ENCODE measurements around the gene SPTBN1.
A peak's percentile ranks its signal among the peaks of the same experiment; 100 is the strongest.

The SPTBN1 gene

DNA sequence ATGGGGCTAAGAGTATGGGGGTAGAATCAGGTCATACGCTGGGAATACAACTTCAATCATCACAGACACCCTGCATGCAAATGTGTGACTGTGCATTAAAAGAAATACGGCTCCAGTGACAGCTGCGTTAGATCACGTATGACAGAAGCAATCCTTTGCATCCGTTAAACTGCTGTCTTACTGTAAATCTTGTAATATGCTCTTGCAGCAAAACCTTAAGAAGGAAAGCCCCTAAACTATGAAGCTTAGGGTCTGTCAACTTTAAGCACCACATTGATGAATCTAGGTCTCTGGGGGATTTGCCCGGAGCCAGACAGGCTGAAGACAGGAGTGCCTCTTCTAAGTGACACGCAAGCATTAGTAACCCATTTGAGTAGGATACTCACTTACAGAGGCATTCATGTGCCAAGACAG lies 182.7 kb downstream of the SPTBN1 start:
- Histone ChIP-seq H3K36me3 (ENCODE audit: control insufficient read depth, insufficient read depth, low read length, severe bottlenecking) (peaks cover 74% of the 10 kb centered on the region), H3K4me1 (ENCODE audit: control insufficient read depth, insufficient read depth, low read length) (peaks cover 43% of the 10 kb centered on the region), H3K4me3 (ENCODE audit: low read length) (no peak overlapping the region), H3K9ac (ENCODE audit: low read length) (no peak overlapping the region), H3K27me3 (replicated peaks; ENCODE audit: control insufficient read depth, insufficient read depth, low read length) (no peaks in the 10 kb centered on the region), H3K9me3 (ENCODE audit: control insufficient read depth, low read length) (no peaks in the 10 kb centered on the region)
- DNase-seq (ENCODE audit: low read depth) = no peak

DNA sequence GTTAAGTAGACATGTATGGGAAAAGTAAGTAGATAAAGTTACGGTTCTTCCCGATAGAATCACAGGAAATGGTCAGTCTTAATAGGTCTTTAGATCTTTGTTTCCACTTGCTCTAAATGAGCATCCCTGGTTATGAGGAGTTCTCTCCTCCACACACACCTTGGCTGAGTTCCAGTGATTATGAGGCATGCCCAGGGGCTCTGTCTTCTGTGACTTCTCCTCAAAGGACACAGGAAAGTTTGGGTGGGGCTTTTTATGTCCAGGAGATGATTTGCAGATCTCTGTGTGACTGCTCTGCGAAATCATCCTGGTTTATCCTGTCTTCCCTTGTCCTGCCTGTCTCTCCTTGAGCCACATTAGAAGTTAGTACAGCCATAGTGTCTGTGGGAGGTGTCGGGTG lies 183.5 kb downstream of the SPTBN1 start:
- peaks cover 76% of the 10 kb centered on the region for H3K36me3 ChIP-seq (ENCODE audit: control insufficient read depth, insufficient read depth, low read length, severe bottlenecking)
- H3K4me1 ChIP-seq (ENCODE audit: control insufficient read depth, insufficient read depth, low read length) = peaks cover 35% of the 10 kb centered on the region
- no peaks in the 10 kb centered on the region for H3K9me3 ChIP-seq (ENCODE audit: control insufficient read depth, low read length)
- no peaks in the 10 kb centered on the region for H3K27me3 ChIP-seq (replicated peaks; ENCODE audit: control insufficient read depth, insufficient read depth, low read length)
- H3K4me3 ChIP-seq (ENCODE audit: low read length) = no peak overlapping the region
- H3K9ac ChIP-seq (ENCODE audit: low read length) = no peak overlapping the region
- peak; percentile 13 for DNase-seq (ENCODE audit: low read depth)

DNA sequence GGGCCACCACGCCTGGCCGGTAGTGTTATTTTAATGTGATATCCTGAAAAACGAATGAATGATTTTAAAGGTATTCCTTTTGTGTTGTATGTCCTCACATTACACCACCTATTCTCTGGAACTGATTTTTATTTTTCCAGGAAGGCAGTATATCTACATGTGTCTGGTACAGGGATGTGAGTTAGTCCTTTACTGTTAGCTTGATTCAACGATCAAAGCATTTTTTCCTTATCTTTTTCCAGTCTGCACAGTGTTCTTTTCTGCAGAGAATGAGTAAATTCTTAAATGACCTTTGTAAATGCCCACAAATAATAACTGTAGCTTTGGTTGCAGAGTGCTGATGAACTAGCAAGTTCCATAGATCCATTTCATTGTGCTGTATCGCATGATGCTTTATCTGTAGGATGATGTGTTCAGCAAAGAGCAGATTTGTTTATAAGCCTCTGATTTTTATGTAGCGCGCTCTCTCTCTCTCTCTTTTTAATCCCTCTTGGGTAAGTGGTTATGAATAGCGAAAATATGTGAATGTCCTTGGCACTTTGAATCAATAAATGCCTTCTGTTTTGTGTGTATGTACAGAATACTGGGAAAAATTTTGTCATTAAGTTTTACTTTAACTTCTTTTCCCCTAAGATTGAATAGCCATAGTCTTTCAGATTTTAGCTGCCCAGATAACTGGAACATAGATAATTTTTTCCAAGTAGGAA lies 184.9 kb downstream of the SPTBN1 start:
- peaks cover 21% of the 10 kb centered on the region for H3K4me1 ChIP-seq (ENCODE audit: control insufficient read depth, insufficient read depth, low read length)
- DNase-seq (ENCODE audit: low read depth) = no peak
- peaks cover 85% of the 10 kb centered on the region for H3K36me3 ChIP-seq (ENCODE audit: control insufficient read depth, insufficient read depth, low read length, severe bottlenecking)
- H3K9ac ChIP-seq (ENCODE audit: low read length) = no peak overlapping the region
- no peak overlapping the region for H3K4me3 ChIP-seq (ENCODE audit: low read length)
- no peaks in the 10 kb centered on the region for H3K9me3 ChIP-seq (ENCODE audit: control insufficient read depth, low read length)
- no peaks in the 10 kb centered on the region for H3K27me3 ChIP-seq (replicated peaks; ENCODE audit: control insufficient read depth, insufficient read depth, low read length)

DNA sequence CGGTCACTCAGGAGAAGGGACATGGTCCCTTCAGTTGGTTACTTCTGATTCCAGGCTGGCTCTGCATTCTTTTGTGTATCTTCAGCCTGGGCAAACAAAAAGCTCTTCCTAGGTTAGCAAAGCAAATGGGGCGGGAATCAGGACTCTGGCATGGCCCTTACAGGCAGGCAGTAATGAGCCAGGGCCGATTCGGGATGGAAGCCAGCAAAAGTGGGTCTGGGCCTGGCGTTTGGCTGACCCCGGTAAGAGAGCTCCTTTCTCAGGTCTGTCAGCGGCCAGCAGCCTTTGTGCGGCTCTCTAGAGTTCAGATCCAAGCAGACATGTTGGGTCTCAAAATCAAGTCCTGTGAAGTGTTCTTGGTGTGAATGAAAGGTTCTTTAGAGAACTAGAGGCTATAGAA lies 185.9 kb downstream of the SPTBN1 start:
- DNase-seq (ENCODE audit: low read depth) = no peak
- H3K27me3 ChIP-seq (replicated peaks; ENCODE audit: control insufficient read depth, insufficient read depth, low read length) = no peaks in the 10 kb centered on the region
- H3K9me3 ChIP-seq (ENCODE audit: control insufficient read depth, low read length) = no peaks in the 10 kb centered on the region
- H3K4me1 ChIP-seq (ENCODE audit: control insufficient read depth, insufficient read depth, low read length) = peaks cover 11% of the 10 kb centered on the region
- H3K9ac ChIP-seq (ENCODE audit: low read length) = no peak overlapping the region
- no peak overlapping the region for H3K4me3 ChIP-seq (ENCODE audit: low read length)
- peaks cover 90% of the 10 kb centered on the region for H3K36me3 ChIP-seq (ENCODE audit: control insufficient read depth, insufficient read depth, low read length, severe bottlenecking)

DNA sequence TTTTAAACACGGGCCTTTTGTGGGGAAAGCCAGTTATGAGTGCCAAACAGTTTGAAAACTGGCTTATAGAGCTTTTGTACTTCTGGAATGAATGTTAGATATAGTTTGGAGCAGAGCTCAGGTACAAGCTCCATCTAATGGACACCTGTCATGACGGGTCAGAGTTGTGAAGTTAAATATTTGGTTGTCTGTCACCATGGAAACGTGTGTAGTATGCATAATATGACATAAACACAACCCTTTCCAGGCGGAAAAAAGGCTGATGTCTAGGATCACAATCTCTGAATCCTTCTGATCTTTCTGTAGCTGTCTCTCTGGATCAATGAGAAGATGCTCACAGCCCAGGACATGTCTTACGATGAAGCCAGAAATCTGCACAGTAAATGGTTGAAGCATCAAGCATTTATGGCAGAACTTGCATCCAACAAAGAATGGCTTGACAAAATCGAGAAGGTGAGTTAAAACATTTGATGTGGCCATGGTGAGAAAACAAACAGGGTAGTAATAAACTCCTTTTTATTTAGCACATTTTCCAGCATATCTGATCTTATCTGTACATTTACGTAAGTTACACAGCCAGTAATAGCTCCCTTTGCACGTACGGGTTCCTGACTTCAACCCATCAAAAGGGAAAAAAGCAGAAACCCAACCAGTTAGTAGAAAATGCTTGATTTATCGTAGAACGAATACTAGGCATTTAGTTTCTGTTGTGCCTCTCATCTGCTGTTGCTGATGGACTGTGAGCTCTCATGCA lies 186.7 kb downstream of the SPTBN1 start:
- no peak for DNase-seq (ENCODE audit: low read depth)
- Histone ChIP-seq H3K4me1 (ENCODE audit: control insufficient read depth, insufficient read depth, low read length) (peaks cover 11% of the 10 kb centered on the region), H3K36me3 (ENCODE audit: control insufficient read depth, insufficient read depth, low read length, severe bottlenecking) (peaks cover 90% of the 10 kb centered on the region), H3K9ac (ENCODE audit: low read length) (no peak overlapping the region), H3K27me3 (replicated peaks; ENCODE audit: control insufficient read depth, insufficient read depth, low read length) (no peaks in the 10 kb centered on the region), H3K4me3 (ENCODE audit: low read length) (no peak overlapping the region), H3K9me3 (ENCODE audit: control insufficient read depth, low read length) (no peaks in the 10 kb centered on the region)

DNA sequence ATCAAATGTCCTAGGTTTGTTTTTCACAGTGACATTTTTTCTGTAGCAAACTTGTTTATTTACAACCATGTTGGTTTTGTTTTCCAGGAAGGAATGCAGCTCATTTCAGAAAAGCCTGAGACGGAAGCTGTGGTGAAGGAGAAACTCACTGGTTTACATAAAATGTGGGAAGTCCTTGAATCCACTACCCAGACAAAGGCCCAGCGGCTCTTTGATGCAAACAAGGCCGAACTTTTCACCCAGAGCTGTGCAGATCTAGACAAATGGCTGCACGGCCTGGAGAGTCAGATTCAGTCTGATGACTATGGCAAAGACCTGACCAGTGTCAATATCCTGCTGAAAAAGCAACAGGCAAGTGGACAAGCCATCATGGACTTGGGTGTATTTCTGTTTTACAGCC lies 188.1 kb downstream of the SPTBN1 start:
- no peak overlapping the region for H3K4me3 ChIP-seq (ENCODE audit: low read length)
- H3K4me1 ChIP-seq (ENCODE audit: control insufficient read depth, insufficient read depth, low read length) = peaks cover 11% of the 10 kb centered on the region
- peaks cover 90% of the 10 kb centered on the region for H3K36me3 ChIP-seq (ENCODE audit: control insufficient read depth, insufficient read depth, low read length, severe bottlenecking)
- H3K9ac ChIP-seq (ENCODE audit: low read length) = no peak overlapping the region
- no peaks in the 10 kb centered on the region for H3K27me3 ChIP-seq (replicated peaks; ENCODE audit: control insufficient read depth, insufficient read depth, low read length)
- H3K9me3 ChIP-seq (ENCODE audit: control insufficient read depth, low read length) = no peaks in the 10 kb centered on the region
- DNase-seq (ENCODE audit: low read depth) = no peak

DNA sequence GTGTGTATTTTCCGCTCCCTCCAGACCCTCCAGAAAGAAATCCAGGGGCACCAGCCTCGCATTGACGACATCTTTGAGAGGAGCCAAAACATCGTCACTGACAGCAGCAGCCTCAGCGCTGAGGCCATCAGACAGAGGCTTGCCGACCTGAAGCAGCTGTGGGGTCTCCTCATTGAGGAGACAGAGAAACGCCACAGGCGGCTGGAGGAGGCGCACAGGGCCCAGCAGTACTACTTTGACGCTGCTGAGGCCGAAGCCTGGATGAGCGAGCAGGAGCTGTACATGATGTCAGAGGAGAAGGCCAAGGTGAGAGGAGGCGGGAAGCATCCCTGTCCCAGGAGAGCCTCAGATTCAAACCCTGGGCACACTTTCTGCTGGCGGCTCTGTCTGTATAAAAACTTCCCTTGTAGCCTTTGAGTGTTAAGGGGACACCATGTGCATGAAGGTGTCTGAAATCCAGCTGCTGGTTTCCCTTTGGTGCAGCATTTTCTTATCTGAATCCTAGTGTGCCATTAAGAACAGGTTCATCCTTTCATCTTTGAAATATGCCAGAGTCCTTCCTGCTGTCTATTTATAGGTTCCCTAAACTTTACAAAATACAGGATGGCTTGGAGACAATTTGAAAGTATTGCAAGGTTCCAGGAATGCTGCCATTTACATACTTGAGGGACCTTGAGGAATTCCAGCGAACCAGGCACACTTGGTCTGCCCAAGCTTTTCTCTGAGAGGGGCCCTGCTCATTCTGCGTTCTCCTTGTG lies 190.2 kb downstream of the SPTBN1 start:
- no peak overlapping the region for H3K4me3 ChIP-seq (ENCODE audit: low read length)
- H3K36me3 ChIP-seq (ENCODE audit: control insufficient read depth, insufficient read depth, low read length, severe bottlenecking) = peaks cover 92% of the 10 kb centered on the region
- no peaks in the 10 kb centered on the region for H3K9me3 ChIP-seq (ENCODE audit: control insufficient read depth, low read length)
- no peak for DNase-seq (ENCODE audit: low read depth)
- H3K27me3 ChIP-seq (replicated peaks; ENCODE audit: control insufficient read depth, insufficient read depth, low read length) = no peaks in the 10 kb centered on the region
- peaks cover 4% of the 10 kb centered on the region for H3K4me1 ChIP-seq (ENCODE audit: control insufficient read depth, insufficient read depth, low read length)
- no peak overlapping the region for H3K9ac ChIP-seq (ENCODE audit: low read length)

DNA sequence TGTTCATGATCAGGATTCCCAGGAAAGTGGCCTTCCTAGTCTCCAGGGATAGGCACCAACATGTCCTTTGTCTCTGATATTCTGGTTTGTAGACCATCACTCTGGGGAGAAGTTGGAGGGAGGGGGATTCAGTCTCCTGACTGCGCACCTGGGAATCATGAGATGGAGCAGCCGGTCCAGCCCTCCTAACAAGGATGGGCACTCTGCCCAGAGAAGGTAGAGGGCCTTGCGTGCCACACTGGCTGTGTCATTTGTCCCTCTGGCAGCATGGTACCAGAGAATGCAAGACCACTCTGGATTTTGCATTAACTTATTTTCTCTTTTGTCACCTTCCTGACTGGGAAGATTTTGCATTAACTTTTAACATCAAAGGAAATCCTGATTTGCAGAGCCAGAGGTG lies 192.1 kb downstream of the SPTBN1 start:
- no peaks in the 10 kb centered on the region for H3K4me1 ChIP-seq (ENCODE audit: control insufficient read depth, insufficient read depth, low read length)
- H3K36me3 ChIP-seq (ENCODE audit: control insufficient read depth, insufficient read depth, low read length, severe bottlenecking) = peaks cover 100% of the 10 kb centered on the region
- H3K27me3 ChIP-seq (replicated peaks; ENCODE audit: control insufficient read depth, insufficient read depth, low read length) = no peaks in the 10 kb centered on the region
- no peak overlapping the region for H3K9ac ChIP-seq (ENCODE audit: low read length)
- DNase-seq (ENCODE audit: low read depth) = no peak
- no peaks in the 10 kb centered on the region for H3K9me3 ChIP-seq (ENCODE audit: control insufficient read depth, low read length)
- H3K4me3 ChIP-seq (ENCODE audit: low read length) = no peak overlapping the region

DNA sequence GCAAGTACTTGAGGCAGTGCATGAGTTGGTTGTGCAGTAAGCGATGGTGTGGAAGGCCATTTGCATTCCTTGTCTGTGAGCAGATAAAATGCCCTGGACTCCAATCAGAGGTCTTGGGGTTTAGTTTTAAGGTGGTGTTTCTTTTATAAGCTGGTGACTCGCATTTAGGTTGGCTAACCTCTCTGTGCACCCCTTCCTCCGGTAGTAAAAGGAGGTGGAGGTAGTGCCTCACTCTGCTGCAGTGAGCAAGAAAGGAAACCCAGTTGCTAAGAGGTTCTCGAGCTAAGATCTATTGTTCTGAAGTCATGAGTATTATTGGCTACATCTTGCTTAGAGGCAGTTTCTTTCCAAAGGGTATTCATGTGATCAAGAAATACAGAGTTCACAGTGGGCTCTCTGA lies 193.1 kb downstream of the SPTBN1 start:
- H3K4me3 ChIP-seq (ENCODE audit: low read length) = no peak overlapping the region
- no peaks in the 10 kb centered on the region for H3K27me3 ChIP-seq (replicated peaks; ENCODE audit: control insufficient read depth, insufficient read depth, low read length)
- peaks cover 100% of the 10 kb centered on the region for H3K36me3 ChIP-seq (ENCODE audit: control insufficient read depth, insufficient read depth, low read length, severe bottlenecking)
- DNase-seq (ENCODE audit: low read depth) = no peak
- no peak overlapping the region for H3K9ac ChIP-seq (ENCODE audit: low read length)
- H3K9me3 ChIP-seq (ENCODE audit: control insufficient read depth, low read length) = no peaks in the 10 kb centered on the region
- H3K4me1 ChIP-seq (ENCODE audit: control insufficient read depth, insufficient read depth, low read length) = no peaks in the 10 kb centered on the region

DNA sequence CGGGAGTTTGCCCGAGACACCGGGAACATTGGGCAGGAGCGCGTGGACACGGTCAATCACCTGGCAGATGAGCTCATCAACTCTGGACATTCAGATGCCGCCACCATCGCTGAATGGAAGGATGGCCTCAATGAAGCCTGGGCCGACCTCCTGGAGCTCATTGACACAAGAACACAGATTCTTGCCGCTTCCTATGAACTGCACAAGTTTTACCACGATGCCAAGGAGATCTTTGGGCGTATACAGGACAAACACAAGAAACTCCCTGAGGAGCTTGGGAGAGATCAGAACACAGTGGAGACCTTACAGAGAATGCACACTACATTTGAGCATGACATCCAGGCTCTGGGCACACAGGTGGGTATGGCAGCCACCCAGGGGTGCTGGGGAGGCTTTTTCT lies 193.5 kb downstream of the SPTBN1 start:
- Histone ChIP-seq H3K36me3 (ENCODE audit: control insufficient read depth, insufficient read depth, low read length, severe bottlenecking) (peaks cover 100% of the 10 kb centered on the region), H3K4me1 (ENCODE audit: control insufficient read depth, insufficient read depth, low read length) (no peaks in the 10 kb centered on the region), H3K9me3 (ENCODE audit: control insufficient read depth, low read length) (no peaks in the 10 kb centered on the region), H3K4me3 (ENCODE audit: low read length) (no peak overlapping the region), H3K9ac (ENCODE audit: low read length) (no peak overlapping the region), H3K27me3 (replicated peaks; ENCODE audit: control insufficient read depth, insufficient read depth, low read length) (no peaks in the 10 kb centered on the region)
- no peak for DNase-seq (ENCODE audit: low read depth)

DNA sequence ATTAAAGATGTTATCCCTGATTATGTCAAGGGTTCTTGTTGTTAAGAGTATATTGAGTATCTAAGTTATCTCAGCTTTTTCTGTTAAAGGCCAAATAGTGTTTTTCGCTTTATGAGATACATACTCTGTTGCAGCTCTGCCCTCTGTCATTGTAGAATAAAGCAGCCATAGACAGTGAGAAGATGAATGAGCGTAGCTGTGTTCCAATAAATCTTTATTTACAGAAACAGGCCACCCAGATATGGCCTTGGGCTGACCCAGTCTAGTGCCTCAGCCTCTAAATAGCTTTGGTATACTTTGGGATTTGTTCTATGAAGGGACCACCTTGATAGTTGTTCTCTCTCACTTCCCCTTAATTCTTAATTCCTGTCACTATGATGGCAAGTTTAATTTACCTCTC lies 194.5 kb downstream of the SPTBN1 start:
- peaks cover 100% of the 10 kb centered on the region for H3K36me3 ChIP-seq (ENCODE audit: control insufficient read depth, insufficient read depth, low read length, severe bottlenecking)
- DNase-seq (ENCODE audit: low read depth) = no peak
- no peak overlapping the region for H3K4me3 ChIP-seq (ENCODE audit: low read length)
- no peaks in the 10 kb centered on the region for H3K9me3 ChIP-seq (ENCODE audit: control insufficient read depth, low read length)
- H3K9ac ChIP-seq (ENCODE audit: low read length) = no peak overlapping the region
- H3K4me1 ChIP-seq (ENCODE audit: control insufficient read depth, insufficient read depth, low read length) = no peaks in the 10 kb centered on the region
- no peaks in the 10 kb centered on the region for H3K27me3 ChIP-seq (replicated peaks; ENCODE audit: control insufficient read depth, insufficient read depth, low read length)
